Breast epithelium (tissue), 3 donors: ENCODE results near the gene PARD3B.

Source experiments
- CTCF ChIP-seq, 3 donors: fragments of 450-650 bp; IDR thresholded peaks; one replicate each; pipeline ENCODE4 v1.5.1; 2016 to 2017; ENCODE audit warnings: antibody characterized with exemption in 3 of 3, mild to moderate bottlenecking in 3 of 3, moderate library complexity in 3 of 3
- POLR2A ChIP-seq: fragments of 450-650 bp; IDR thresholded peaks from one replicate; pipeline ENCODE4 v1.6.1; 2016; ENCODE audit warnings: antibody characterized with exemption, mild to moderate bottlenecking, moderate library complexity
- POLR2AphosphoS5 ChIP-seq, 3 donors: sonication (generic); formaldehyde crosslinking; IDR thresholded peaks; one replicate each; pipeline ENCODE4 v1.6.1; 2017; ENCODE audit warnings: antibody characterized with exemption in 3 of 3

GRCh38 chr2:205056151-205056561, 510.9 kb downstream of the PARD3B start:
- TF ChIP-seq POLR2A (no peak), CTCF (IDR thresholded peaks at IDR 0.05) (no peak), POLR2AphosphoS5 (IDR thresholded peaks at IDR 0.05) (no peak)
